AG04450 (cell line): ENCODE data around the gene KLF18. TPM values are rescaled to one million over a fixed set of nuclear protein-coding genes. Genes with fewer than 3 reads are reported as not detected.

ENCODE experiments used
- CTCF ChIA-PET: fragments of 300-600, 350-600 bp; formaldehyde crosslinking; extraction: SDS; loops from one replicate; lab custom pipeline; 2022; ENCODE audit warnings: antibody characterized with exemption, inconsistent platforms; lab: Charles Lee
- POLR2A ChIA-PET: fragments of 350-600 bp; formaldehyde crosslinking; extraction: SDS; loops from one replicate; lab custom pipeline; 2021; ENCODE audit warnings: antibody characterized with exemption, inconsistent platforms; lab: Yijun Ruan, JAX
- DNase-seq: peaks from one replicate; pipeline ENCODE4 v3.0.0-alpha.2; 2011; ENCODE audit warnings: low read depth, low spot score
- H3K27ac ChIP-seq: one replicate; pipeline ENCODE4 v1.5.1; 2012; ENCODE audit warnings: low read depth, low read length, control low read depth
- H3K27me3 ChIP-seq: one replicate; pipeline ENCODE4 v1.6.0; 2012; ENCODE audit warnings: low read length; ENCODE audit not compliant: control insufficient read depth, insufficient read depth
- H3K4me3 ChIP-seq: 2 replicates; pipeline ENCODE4 v1.5.1; 2011; ENCODE audit warnings: mild to moderate bottlenecking, low read depth, low read length, control low read depth
- H3K9me3 ChIP-seq: 2 replicates; pipeline ENCODE4 v1.5.1; 2012; ENCODE audit warnings: low read length; ENCODE audit not compliant: control insufficient read depth, insufficient read depth
- CTCF ChIP-seq: IDR thresholded peaks from 2 replicates; pipeline ENCODE4 v1.5.1; 2011; ENCODE audit warnings: low read depth, low read length, control low read depth, inconsistent platforms
- polyA plus RNA-seq: library from polyadenylated mRNA; depleted of rRNA; stranded (reverse); fragments of >200 nt; gene quantifications from 2 replicates; pipeline ENCODE4 v1.2.3, GENCODE V29; 2011

KLF18 gene
- polyA plus RNA-seq, 1 experiment = not detected

- POLR2A ChIA-PET = no interaction called here
- CTCF ChIA-PET = no interaction called here
- H3K27ac ChIP-seq = no peak overlapping the region
- H3K27me3 ChIP-seq = no peaks in the 10 kb centered on the region
- DNase-seq = no peak
- TF ChIP-seq CTCF = no peak
- no peaks in the 10 kb centered on the region; the same call in 1 of the 2 replicates for H3K9me3 ChIP-seq
- no peak overlapping the region for H3K4me3 ChIP-seq
Measured at GRCh38 chr1:44114098-44114497, 27.3 kb downstream of the KLF18 start.

- DNase-seq = no peak
- H3K27me3 ChIP-seq = no peaks in the 10 kb centered on the region
- POLR2A ChIA-PET = no interaction called here
- CTCF ChIA-PET = no interaction called here
- no peak overlapping the region for H3K27ac ChIP-seq
- H3K9me3 ChIP-seq = no peaks in the 10 kb centered on the region
- no peak for TF ChIP-seq CTCF
- no peak overlapping the region for H3K4me3 ChIP-seq
Measured at GRCh38 chr1:44113095-44113609, 28.3 kb downstream of the KLF18 start.

- Histone ChIP-seq H3K4me3 (no peak overlapping the region), H3K9me3 (no peaks in the 10 kb centered on the region), H3K27me3 (no peaks in the 10 kb centered on the region), H3K27ac (peak overlapping the region; percentile 21)
- DNase-seq = no peak
- no peak for TF ChIP-seq CTCF
- ChIA-PET POLR2A (no interaction called here), CTCF (interaction anchor here (1.6 kb wide), 1 partner anchor 10 kb away, joined by 9 read pairs; no protein-coding TSS in a partner anchor)
Measured at GRCh38 chr1:44112486-44112885, 28.9 kb downstream of the KLF18 start.

GRCh38 chr1:44111861-44112260 is 29.6 kb downstream of the KLF18 start:
- no peak for DNase-seq
- CTCF ChIA-PET = interaction anchor here (0.8 to 1.6 kb wide), 3 partner anchors 9 to 106 kb away, joined by 3 to 9 read pairs (median 3); no protein-coding TSS in a partner anchor
- POLR2A ChIA-PET = no interaction called here
- Histone ChIP-seq H3K27ac (no peak overlapping the region), H3K27me3 (no peaks in the 10 kb centered on the region), H3K4me3 (no peak overlapping the region), H3K9me3 (no peaks in the 10 kb centered on the region)
- TF ChIP-seq CTCF = no peak

GRCh38 chr1:44110916-44111315 is 30.5 kb downstream of the KLF18 start:
- TF ChIP-seq CTCF = no peak
- CTCF ChIA-PET = interaction anchor here (0.8 to 1.6 kb wide), 3 partner anchors 8 to 105 kb away, joined by 3 to 9 read pairs (median 3); no protein-coding TSS in a partner anchor
- DNase-seq = no peak
- Histone ChIP-seq H3K27me3 (no peaks in the 10 kb centered on the region), H3K27ac (no peak overlapping the region), H3K4me3 (no peak overlapping the region), H3K9me3 (no peaks in the 10 kb centered on the region)
- POLR2A ChIA-PET = no interaction called here
